GM18873 (cell line): ENCODE measurements around the gene S100A3.
"Not testable (repeated sequence)": the region's sequence is repeated elsewhere in the genome, so short reads cannot be mapped to it uniquely, and the experiment has no call there.

ENCODE experiments used
- ATAC-seq: cut with Tn5 transposase; IDR thresholded peaks from one replicate; pipeline ENCODE4 v1.9.1; 2021; ENCODE audit warnings: mild to moderate bottlenecking, moderate library complexity, moderate number of reproducible peaks; ENCODE audit not compliant: unreplicated experiment, low FRiP score

The S100A3 gene, protein sequence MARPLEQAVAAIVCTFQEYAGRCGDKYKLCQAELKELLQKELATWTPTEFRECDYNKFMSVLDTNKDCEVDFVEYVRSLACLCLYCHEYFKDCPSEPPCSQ

DNA sequence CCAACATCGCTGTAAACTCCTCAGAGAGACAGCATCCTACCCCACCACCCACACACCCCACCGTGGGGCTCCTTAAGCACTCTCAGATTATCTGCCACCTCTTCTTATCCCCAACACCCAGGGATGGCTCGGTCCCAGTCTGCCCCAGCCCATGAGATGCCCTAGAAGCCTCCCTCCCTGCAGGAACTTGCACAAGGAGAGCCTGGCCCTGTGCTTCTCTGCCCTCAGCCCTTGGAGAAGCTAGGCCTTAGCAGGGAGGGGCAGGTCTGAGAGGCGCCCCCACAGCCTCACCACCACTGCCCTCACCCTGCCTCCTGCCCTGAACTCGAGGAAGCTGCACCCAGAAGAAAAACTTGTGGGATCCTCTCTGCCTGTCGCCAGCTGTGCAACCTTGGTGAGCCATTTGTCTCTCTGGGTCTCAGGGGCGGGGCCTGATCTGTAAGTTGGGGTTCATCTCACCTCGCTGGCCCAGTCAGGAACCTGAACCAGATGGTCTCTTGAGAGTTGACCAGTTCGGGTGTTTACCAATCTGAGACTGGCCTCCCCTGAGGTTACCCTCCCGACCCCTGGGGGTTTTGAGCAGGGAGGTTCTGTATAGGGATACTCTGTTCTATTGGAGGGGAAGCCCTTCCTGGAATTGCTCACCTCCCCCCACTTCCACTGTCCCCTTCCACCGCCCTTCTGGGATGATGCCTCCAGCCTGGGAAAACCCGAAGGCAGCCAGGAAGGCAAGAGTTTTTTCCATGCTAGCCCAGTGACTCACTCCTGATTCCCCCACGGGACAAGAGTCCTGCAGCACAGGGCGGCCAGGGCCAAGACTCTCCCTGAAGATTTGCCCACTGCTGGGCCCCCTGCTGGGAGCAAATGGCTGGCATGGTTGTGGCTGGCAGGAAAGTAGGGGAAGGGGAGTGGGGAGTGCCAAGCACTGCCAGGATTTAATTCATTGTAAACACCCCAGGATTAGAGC is at the start of gene S100A3:
TSS of gene S100A3 (minus strand) at position 537 of the 967 bp plus-strand sequence. CDS start 773 bp downstream, outside the sequence.
- ATAC-seq, result no peak

DNA sequence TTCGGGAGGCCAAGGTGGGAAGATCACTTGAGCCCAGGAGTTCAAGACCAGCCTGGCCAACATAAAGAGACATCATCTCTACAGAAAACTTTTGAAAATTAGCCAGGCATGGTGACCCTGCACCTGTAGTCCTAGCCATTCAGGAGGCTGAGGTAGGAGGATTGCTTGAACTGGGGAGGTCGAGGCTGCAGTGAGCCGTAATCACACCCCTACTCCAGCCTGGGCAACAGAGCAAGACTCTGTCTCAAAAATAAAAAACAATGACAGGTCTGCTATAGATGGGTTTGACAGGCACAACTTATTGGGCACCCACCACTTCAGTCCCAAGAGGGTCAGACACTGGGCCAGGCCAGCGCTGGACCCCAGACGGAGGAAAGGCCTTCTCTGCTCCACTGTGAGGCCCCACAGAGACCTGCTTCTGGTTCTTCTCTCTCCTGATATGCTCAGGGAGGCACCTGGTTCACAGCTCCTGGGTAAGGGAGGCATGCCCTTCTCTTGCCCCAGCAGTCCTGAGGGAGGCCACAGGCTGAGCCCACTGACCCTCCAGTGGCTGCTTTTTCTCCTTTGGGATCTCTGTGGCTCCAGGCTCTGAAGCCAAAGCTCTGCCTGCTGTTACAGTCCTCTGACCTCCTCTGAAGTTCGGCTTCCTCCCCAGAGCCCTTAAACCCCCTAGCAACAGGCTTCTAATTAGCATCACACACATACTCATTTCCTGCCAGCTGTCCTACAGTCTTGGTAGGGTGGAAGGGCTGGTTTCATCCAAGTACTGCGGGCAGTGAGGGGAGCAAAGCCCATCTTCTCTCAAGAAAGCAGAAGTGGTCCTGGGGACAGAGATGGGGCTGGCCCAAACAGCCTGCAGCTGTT is 49.5 kb upstream of the S100A3 start:
- peak; percentile 95 for ATAC-seq

DNA sequence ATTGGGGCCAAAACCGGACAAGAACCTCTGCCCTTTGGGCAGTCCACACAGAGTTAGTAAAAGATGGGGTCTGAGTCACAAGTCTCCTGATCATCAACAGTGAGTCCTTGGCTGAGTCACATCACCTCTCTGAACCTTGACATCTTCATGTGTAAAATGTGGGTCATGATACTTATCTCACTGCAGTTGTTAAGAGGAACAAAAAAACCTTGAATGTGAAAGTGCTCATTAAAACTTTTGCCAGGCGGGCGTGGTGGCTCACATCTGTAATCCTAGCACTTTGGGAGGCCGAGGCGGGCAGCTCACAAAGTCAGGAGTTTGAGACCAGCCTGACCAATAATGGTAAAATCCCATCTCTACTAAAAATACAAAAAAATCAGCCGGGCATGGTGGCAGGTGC is 48.1 kb upstream of the S100A3 start:
- no peak for ATAC-seq

DNA sequence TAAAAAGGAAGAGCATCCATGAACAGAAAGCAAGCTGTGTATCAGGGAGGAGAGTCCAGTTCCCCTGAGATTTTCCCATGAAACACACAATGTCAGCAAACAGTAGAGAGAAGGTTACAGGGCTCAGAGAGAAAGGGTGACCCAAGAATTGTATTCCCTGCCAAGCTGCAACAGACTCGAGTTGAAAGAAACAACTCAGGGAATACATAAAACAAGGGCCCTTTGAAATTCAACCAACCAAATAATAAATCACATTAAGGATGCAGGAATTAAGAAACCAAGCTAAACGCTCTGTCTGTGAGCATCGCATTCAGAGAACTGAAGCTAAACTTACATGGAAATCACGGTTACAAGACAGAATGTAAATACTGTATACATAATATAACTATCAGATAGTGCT is 43.7 kb upstream of the S100A3 start:
- no peak for ATAC-seq

DNA sequence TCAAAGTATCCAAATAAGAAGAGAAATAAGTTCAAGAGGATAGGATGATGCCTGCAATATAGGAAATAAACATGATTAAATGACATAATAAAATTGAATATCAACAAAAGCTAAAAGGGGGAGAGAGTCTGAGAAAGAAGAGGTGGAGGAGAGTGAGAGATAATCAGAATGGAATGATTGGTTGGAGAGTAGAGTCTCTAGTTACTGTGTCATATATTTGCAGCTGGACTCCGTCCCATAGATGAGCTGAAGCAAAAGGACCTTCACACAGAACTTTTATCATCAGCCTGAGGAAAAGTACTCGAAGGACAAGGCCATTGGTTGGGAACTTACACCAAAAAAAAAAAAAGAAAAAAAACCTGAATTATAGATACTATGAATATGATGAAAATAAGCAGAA is 39.4 kb upstream of the S100A3 start:
- no peak for ATAC-seq

DNA sequence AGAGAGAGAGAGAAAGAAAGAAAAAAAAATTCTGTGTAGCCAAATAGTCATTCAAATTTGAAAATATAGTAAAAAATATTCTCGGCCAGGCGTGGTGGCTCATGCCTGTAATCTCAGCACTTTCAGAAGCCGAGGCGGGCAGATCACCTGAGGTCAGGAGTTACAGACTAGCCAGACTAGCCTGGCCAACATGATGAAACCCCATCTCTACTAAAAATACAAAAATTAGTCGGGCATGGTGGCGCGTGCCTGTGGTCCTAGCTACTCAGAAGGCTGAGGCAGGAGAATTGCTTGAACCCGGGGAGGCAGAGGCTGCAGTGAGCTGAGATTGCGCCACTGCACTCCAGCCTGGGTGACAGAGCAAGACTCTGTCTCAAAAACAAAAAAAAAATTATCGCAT is 39.0 kb upstream of the S100A3 start:
- ATAC-seq, result not testable (repeated sequence)

DNA sequence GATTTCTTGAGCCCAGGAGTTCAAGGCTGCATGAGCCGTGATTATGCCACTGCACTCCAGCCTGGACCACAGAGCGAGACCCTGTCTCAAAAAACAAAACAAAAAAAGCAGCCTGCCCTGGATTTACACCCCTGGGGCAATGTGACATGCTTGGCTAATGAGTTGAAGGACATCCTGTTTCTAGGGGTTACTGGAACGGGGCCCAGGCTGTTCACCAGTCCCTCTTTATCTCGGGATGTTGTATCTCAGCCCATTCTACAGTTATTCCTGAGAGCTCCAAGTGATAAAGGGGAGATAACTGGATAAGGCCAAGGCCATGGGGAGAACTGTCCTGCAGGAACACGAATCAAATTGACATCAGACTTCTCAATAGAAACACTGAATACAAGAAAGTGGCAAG is 38.3 kb upstream of the S100A3 start:
- ATAC-seq, result no peak

DNA sequence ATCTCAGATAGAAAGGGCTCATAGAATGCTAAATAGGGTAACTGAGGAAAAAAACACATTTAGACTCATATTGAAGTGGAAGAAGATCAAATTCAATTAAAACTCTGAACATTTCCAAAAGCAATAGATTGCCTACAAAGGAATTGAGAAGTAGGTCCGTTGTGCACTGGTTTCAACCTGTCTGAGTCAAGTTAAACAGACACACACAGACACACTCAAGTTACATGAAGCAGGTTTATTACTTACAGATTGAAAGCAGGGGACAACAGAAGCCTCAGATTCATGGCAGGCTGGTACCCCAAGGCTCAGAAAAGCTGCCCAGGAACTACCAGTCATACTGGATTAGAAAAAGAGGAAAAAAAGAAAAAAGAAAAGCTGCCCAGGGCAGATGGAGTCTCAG is 37.3 kb upstream of the S100A3 start:
- ATAC-seq, result no peak

DNA sequence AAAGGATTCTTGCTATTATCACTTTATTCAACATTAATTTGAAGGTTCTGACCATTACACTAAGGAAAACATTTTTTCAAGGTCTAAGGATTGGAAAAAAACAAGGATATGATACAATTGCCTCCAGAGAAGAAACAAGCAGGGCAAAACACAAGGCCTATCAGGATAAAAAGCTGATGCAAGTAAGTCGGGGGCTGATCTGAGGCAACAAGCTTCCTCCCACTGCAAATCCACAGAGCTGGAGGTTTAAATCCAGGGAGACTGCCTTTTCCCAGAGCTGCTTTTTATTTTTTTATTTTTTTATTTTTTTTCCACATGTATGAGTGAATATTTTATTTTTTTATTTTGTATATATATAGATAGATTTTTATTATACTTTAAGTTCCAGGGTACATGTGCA is 35.9 kb upstream of the S100A3 start:
- no peak for ATAC-seq

DNA sequence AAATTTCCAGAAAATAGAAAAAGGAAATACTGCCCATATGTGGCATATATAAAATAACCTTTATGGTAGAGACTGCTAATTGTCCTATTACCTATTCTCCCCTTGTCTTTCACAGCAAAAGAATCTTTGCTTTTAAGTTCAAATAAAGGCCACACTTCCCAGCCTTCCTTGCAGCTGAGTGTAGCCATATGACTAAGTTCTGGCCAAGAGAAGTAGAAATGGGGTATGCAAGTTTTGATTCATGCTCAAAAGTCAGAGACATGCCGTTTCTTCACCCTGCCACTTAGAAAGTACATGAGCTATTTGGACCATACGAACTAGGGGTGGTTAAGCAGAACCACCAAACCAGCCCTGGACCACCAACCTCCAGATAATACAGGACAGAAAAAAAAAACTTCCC is 34.9 kb upstream of the S100A3 start:
- ATAC-seq, result no peak

DNA sequence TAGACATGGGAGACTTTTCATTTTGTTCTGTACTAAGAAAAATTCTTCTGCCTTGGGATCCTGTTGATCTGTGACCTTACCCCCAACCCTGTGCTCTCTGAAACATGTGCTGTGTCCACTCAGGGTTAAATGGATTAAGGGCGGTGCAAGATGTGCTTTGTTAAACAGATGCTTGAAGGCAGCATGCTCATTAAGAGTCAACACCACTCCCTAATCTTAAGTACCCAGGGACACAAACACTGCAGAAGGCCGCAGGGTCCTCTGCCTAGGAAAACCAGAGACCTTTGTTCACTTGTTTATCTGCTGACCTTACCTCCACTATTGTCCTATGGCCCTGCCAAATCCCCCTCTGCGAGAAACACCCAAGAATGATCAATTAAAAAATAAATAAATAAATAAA is 34.5 kb upstream of the S100A3 start:
- ATAC-seq, result not testable (repeated sequence)

DNA sequence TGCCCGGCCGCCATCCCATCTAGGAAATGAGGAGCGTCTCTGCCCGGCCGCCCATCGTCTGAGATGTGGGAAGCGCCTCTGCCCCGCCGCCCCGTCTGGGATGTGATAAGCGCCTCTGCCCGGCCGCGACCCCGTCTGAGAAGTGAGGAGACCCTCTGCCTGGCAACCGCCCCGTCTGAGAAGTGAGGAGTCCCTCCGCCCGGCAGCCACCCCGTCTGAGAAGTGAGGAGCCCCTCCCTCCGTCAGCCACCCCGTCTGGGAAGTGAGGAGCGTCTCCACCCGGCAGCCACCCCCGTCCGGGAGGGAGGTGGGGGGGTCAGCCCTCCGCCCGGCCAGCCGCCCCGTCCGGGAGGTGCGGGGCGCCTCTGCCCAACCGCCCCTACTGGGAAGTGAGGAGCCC is 33.8 kb upstream of the S100A3 start:
- not testable (repeated sequence) for ATAC-seq

DNA sequence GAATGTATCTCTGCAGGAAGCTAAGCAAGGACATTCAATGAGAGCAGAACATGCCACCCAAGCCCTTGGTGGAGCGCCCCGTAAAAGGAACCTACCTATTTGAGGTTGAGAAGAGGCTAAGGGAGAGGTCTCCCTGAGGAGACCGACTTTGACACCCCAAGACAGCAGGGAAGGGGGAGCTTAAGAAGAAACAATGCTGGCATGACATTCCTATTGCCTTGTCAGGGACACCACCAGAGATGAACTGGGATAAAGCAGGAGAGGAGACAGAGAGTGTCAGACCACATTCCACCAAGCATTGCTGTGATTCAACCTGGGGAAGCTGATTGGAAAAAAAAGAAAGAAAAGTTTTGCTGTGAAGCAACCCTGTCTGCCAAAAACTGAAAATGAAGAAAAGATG is 29.9 kb upstream of the S100A3 start:
- no peak for ATAC-seq

DNA sequence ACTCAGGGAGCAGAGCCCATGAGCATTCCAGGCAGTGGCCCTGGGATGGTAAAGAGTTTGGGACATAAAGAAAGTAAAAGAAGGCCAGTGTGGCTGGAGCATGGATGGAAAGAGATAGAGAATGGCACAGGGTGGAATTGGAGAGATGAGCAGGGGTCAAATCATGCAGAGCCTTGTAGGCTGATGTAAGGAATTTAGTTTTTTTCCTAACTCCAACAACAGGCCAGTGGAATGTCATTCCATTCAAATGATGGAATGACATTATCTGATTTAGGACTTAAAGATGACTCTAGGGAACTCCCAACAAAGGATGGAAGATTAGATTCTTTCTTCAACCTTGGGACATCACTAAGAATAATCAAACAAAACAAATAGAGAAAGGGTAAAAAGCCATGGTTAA is 29.4 kb upstream of the S100A3 start:
- no peak for ATAC-seq

DNA sequence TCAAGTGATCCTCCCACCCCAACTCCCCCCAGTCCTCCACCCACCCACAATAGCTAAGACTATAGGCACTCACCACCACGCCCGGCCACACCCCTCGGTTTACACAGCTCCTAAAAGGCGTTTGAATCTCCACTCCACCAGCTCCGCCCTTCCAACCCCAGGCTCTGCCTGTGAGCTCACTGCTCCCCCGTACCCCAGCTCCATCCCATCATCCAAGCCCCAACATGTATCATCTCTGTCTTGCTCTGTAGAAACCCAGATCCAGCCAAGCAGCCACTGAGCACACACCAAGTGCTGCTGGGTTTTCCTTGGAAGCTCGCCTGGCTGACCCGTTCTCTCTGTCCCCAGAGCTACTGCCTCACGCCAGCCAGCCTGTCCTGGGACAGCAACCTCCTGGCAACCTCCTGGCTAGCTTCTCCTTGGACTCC is 28.6 kb upstream of the S100A3 start:
- ATAC-seq, result no peak

DNA sequence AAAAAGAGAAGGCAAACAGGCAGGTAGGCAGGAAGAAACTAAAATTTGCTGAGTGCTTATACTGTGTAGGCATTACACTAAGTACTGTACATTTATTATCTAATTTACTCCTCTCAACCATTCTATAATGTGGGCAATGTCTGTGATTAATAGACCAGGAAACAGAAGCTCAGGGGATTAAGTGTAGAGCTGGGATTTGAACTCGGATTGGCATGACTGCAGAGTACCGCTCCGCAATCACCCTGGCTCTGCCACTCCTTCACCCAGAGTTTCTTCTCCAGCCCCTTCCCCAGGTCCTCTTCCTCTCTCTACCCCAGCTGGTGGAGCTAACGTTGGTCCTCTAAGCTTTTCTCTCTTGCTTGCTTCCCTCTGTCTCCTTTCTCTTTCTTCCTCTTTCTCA is 28.1 kb upstream of the S100A3 start:
- no peak for ATAC-seq

DNA sequence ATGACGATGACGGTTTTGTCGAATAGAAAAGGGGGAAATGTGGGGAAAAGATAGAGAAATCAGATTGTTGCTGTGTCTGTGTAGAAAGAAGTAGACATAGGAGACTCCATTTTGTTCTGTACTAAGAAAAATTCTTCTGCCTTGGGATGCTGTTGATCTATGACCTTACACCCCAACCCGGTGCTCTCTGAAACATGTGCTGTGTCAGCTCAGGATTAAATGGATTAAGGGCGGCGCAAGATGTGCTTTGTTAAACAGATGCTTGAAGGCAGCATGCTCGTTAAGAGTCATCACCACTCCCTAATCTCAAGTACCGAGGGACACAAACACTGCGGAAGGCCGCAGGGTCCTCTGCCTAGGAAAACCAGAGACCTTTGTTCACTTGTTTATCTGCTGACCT is 26.4 kb upstream of the S100A3 start:
- ATAC-seq, result not testable (repeated sequence)

DNA sequence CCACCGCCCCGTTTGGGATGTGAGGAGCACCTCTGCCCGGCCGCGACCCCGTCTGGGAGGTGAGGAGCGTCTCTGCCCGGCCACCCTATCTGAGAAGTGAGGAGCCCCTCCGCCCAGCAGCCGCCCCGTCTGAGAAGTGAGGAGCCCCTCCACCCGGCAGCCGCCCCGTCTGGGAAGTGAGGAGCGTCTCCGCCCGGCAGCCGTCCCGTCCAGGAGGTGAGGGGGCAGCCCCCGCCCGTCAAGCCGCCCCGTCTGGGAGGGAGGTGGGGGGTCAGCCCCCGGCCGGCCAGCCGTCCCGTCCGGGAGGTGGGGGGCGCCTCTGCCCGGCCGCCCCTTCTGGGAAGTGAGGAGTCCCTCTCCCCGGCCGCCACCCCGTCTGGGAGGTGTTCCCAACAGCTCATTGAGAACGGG is 26.0 kb upstream of the S100A3 start:
- not testable (repeated sequence) for ATAC-seq

DNA sequence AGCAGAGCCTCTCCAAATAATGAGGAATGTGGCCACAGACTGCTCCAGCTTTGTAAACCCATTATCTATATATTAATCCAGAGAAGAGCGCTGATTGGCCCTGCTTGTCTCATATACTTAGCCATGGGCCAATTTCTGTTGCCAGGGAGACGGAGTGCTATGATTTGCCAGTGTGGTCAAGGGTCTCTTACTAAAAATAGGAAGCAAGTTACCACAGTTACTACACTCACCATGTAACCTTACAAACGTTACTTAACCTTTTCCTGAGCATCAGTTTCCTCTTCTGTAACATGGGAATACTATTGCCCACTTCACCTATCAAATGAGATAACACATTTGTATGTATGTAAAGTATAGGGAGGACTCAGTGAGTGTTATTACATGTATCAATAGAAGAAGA is 24.3 kb upstream of the S100A3 start:
- no peak for ATAC-seq

DNA sequence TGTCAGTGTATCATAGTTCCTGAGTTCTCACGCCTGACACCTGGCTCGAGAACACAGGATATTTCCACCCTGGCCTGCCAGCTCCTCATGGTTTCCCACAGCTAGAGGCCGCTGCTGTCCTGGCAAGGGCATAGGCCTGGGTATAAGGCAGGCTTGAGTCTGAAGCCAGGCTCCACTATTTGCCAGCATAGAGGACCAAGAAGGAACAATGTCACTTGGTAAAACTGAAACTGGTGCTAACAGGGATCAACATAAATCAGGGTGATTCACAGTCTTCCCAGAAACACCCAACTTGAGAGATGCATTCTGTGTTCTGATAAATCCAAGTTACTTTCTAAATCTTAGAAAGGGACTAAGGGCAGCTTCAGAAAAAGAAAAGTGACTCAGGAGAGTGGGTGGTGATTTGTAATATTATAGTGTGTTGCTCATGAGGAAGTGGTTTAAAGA is 23.5 kb upstream of the S100A3 start:
- ATAC-seq, result no peak

DNA sequence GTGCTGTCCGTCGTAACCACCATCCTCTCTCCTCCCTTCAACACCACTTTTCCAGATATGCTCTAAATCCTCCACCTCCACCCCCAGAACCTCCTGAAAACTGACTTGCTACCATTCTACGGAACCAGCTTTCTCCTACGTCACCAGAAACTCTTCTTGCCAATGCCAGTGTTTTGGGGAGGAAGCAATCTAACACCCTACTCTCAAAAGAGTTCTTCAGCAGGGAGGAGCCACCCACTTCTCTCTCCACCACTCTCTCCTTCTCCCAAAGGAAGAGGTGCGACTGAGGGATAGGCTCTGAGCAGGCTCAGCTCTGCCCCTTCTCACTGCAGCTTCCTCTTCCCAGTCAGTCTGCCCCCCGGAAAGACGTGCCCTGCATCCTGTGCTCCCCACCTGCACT is 22.6 kb upstream of the S100A3 start:
- no peak for ATAC-seq
